Esophagus muscularis mucosa (tissue), 4 donors: ENCODE measurements around the gene LNPEP. TPM values are rescaled to one million over a fixed set of nuclear protein-coding genes. Genes with fewer than 3 reads are reported as not detected.

Experiments
- DNase-seq: peaks from one replicate; pipeline ENCODE4 v3.0.0-alpha.2; 2017; ENCODE audit errors: extremely low spot score
- H3K27ac ChIP-seq, 4 donors: fragments of 200-600 bp; sonication (generic); replicated peaks in 1 of 4; 1 replicate in 3 of 4; 2 replicates in 1 of 4; pipeline ENCODE4 v1.5.1; 2016 to 2019; ENCODE audit warnings: mild to moderate bottlenecking in 1 of 4
- H3K27me3 ChIP-seq, 4 donors: fragments of 200-600 bp; sonication (generic); one replicate each; pipeline versions ENCODE4 v1.5.1 to v1.6.0; 2016 to 2019
- H3K36me3 ChIP-seq, 4 donors: fragments of 200-600 bp; sonication (generic); one replicate each; pipeline ENCODE4 v1.5.1; 2016 to 2019
- H3K4me1 ChIP-seq, 4 donors: fragments of 200-600 bp; sonication (generic); one replicate each; pipeline ENCODE4 v1.5.1; 2016 to 2019
- H3K4me3 ChIP-seq, 4 donors: fragments of 200-600 bp; sonication (generic); 1 replicate in 2 of 4; 2 replicates in 2 of 4; pipeline ENCODE4 v1.5.1; 2016 to 2019; ENCODE audit warnings: mild to moderate bottlenecking in 4 of 4, moderate library complexity in 1 of 4
- H3K9me3 ChIP-seq, 4 donors: fragments of 200-600 bp; sonication (generic); 1 replicate in 3 of 4; 2 replicates in 1 of 4; pipeline ENCODE4 v1.5.1; 2016 to 2019
- CTCF ChIP-seq, 3 experiments: fragments of 200-600 bp in 2 of 3; fragments of 450-650 bp in 1 of 3; sonication (generic) in 2 of 3; IDR thresholded peaks; one replicate each; pipeline ENCODE4 v1.5.1; 2017 to 2019; ENCODE audit warnings: antibody characterized with exemption in 3 of 3, mild to moderate bottlenecking in 2 of 3, moderate library complexity in 1 of 3
- EP300 ChIP-seq: sonication (generic); formaldehyde crosslinking; IDR thresholded peaks from one replicate; pipeline ENCODE4 v1.6.1; 2017; ENCODE audit warnings: antibody characterized with exemption
- POLR2A ChIP-seq: fragments of 450-650 bp; IDR thresholded peaks from one replicate; pipeline ENCODE4 v1.6.1; 2017; ENCODE audit warnings: antibody characterized with exemption, moderate library complexity, mild to moderate bottlenecking, low read depth
- POLR2AphosphoS5 ChIP-seq, 2 donors: sonication (generic); formaldehyde crosslinking; IDR thresholded peaks; one replicate each; pipeline ENCODE4 v1.6.1; 2017; ENCODE audit warnings: antibody characterized with exemption in 2 of 2
- WGBS: methylation state at CpG from one replicate; pipeline ENCODE4 v1.1.5; 2018; 5-methylcytosine and 5-hydroxymethylcytosine counted together
- intact Hi-C: fragments of 100-400 bp; cut with DNase I; formaldehyde crosslinking; loops from one replicate; pipeline ENCODE4 v1.15.1; 2023
- total RNA-seq, 4 donors: library from RNA; depleted of rRNA; stranded (reverse); fragments of >200 nt; gene quantifications; one replicate each; pipeline versions ENCODE4 v1.1.0 to v1.2.1, GENCODE V29; 2016

The LNPEP gene
- total RNA-seq, 4 donors from 2014 or later, result 55.2 to 80.2 (median 65.6) TPM

GRCh38 chr5:96968614-96969013 is 32.7 kb downstream of the LNPEP start:
- H3K9me3 ChIP-seq, result no peaks in the 10 kb centered on the region
- H3K4me3 ChIP-seq, result no peak overlapping the region
- no peak for DNase-seq
- intact Hi-C loops, result no loop called here
- H3K4me1 ChIP-seq, result peaks cover 39 to 55% (median 45%) of the 10 kb centered on the region in 4 donors
- 42% methylated on average over 2 of the region's 2 CpGs for WGBS
- peak overlapping the region in 3 of 4 donors; percentile 6 to 29 (median 18) for H3K27ac ChIP-seq
- H3K27me3 ChIP-seq, result no peaks in the 10 kb centered on the region
- H3K36me3 ChIP-seq, result no peaks in the 10 kb centered on the region
- TF ChIP-seq CTCF (IDR thresholded peaks at IDR 0.05), result no peak
- no peak for TF ChIP-seq EP300
- no peak for TF ChIP-seq POLR2AphosphoS5 (IDR thresholded peaks at IDR 0.05)
- no peak for TF ChIP-seq POLR2A

DNA sequence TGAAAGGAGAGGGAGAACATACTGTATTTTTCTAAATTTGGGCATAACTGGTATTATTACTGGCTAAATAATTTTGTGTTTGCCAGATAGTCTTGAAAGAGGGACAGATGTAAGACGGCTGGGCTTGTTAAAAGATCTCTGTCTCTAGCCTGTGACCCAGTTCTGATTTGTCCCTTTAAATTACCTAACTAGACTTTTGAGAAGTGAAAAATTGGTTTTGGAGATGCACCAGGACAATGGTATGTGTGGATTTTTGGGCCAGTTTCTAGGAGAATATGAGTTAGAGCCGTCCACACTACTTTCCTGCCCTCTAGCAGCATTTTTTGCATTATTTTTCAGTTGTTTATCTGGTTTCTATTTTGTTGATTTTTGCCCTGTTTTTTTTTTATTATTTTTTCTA is 33.5 kb downstream of the LNPEP start:
- no peak for DNase-seq
- intact Hi-C loops, result no loop called here
- TF ChIP-seq POLR2AphosphoS5 (IDR thresholded peaks at IDR 0.05) (no peak), CTCF (IDR thresholded peaks at IDR 0.05) (no peak), POLR2A (no peak), EP300 (no peak)
- no peaks in the 10 kb centered on the region for H3K9me3 ChIP-seq
- no peak overlapping the region for H3K4me3 ChIP-seq
- peaks cover 38 to 55% (median 45%) of the 10 kb centered on the region in 4 donors for H3K4me1 ChIP-seq
- H3K36me3 ChIP-seq, result no peaks in the 10 kb centered on the region
- H3K27me3 ChIP-seq, result no peaks in the 10 kb centered on the region
- WGBS, result 35% methylated on average over 2 of the region's 2 CpGs
- peak overlapping the region in 2 of 4 donors; percentile 2 to 18 for H3K27ac ChIP-seq

GRCh38 chr5:96972599-96973334 is 36.9 kb downstream of the LNPEP start:
- Histone ChIP-seq H3K27ac (no peak overlapping the region), H3K4me3 (no peak overlapping the region), H3K9me3 (no peaks in the 10 kb centered on the region), H3K27me3 (no peaks in the 10 kb centered on the region), H3K4me1 (peaks cover 55 to 74% (median 66%) of the 10 kb centered on the region in 4 donors), H3K36me3 (no peaks in the 10 kb centered on the region)
- TF ChIP-seq CTCF (IDR thresholded peaks at IDR 0.05) (no peak), POLR2A (no peak)
- 94% methylated on average over 5 of the region's 5 CpGs for WGBS
- intact Hi-C loops, result no loop called here
- DNase-seq, result no peak

GRCh38 chr5:96973532-96974401 is 37.9 kb downstream of the LNPEP start:
- TF ChIP-seq POLR2A, result no peak
- no peak for TF ChIP-seq CTCF (IDR thresholded peaks at IDR 0.05)
- TF ChIP-seq POLR2AphosphoS5 (IDR thresholded peaks at IDR 0.05), result no peak
- no peak for TF ChIP-seq EP300
- intact Hi-C loops, result no loop called here
- WGBS, result 93% methylated on average over 2 of the region's 2 CpGs

More at GRCh38 chr5:96973532-96974401, 37.9 kb downstream of the LNPEP start:
- no peaks in the 10 kb centered on the region for H3K27me3 ChIP-seq
- peaks cover 45 to 67% (median 58%) of the 10 kb centered on the region in 4 donors for H3K4me1 ChIP-seq
- DNase-seq, result no peak
- H3K36me3 ChIP-seq, result no peaks in the 10 kb centered on the region
- H3K9me3 ChIP-seq, result no peaks in the 10 kb centered on the region
- no peak overlapping the region for H3K27ac ChIP-seq
- no peak overlapping the region for H3K4me3 ChIP-seq
